NOMO-1 treated with DMSO at 0.1 percent for 48 hours (cell line): Measurements from ENCODE around the gene SRPK3.

Source experiments
- DNase-seq: peaks from one replicate; lab custom pipeline; 2025; ENCODE audit not compliant: unreplicated experiment; lab: John Stamatoyannopoulos, UW

SRPK3 gene

GRCh38 chrX:153769865-153770600 lies 10.8 kb upstream of the SRPK3 start:
- no peak for DNase-seq

- no peak for DNase-seq
Observed at GRCh38 chrX:153770601-153771414, 10.0 kb upstream of the SRPK3 start.

GRCh38 chrX:153771415-153772315 lies 9.2 kb upstream of the SRPK3 start:
- DNase-seq, result no peak

DNA sequence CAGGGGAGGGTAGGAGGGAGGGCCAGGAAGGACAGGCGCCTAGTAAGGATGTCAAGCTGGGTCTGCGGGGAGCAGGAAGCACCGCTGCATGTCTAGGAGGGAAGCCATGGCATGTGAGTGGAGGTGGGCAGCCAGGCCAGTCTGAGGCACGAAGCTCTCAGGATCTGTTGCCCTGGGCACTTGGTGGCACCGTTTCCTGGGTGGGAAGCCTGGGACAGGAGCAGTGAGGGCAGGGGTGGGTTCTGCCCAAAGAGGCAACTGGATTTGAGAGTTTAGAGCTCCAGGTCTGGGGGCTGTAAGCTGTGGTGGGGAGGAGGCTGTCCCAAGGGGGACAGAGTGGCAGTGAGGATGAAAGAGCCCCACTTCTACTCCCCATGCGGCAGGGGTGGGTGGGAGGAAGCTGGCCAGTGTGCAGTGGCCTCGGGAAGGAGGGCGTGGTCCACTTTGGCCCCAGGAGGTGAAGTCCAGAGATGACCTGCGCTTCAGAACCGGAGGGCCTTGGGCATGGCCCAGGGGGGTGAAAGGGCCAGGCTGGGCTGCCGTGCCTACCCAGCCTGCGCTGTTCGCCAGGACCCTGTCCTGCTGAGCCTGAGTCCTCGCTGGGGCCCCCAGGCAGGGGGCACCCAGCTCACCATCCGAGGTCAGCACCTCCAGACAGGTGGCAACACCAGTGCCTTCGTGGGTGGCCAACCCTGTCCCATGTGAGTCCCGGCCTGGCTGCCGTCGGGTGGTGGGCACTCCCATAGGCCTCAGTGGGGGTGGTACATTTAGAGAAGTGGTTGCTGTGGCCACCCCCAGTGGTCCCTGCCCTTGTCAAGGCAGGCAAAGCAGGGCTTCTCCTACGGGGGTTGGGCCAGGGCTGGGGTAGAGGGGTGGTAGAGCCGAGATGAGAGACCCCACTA lies 8.3 kb upstream of the SRPK3 start:
- no peak for DNase-seq

DNA sequence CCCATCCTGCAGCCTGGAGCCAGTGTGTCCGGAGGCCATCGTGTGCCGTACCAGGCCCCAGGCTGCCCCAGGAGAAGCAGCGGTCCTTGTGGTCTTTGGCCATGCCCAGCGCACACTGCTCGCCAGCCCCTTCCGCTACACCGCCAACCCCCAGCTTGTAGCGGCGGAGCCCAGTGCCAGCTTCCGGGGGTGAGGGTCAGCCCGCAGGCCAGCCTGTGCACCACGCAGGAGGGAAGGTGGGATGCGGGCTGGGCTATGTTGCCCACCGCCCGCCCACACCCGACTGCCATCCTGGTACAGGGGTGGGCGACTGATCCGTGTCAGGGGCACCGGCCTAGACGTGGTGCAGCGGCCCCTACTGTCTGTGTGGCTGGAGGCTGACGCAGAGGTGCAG lies 7.6 kb upstream of the SRPK3 start:
- DNase-seq, result no peak

DNA sequence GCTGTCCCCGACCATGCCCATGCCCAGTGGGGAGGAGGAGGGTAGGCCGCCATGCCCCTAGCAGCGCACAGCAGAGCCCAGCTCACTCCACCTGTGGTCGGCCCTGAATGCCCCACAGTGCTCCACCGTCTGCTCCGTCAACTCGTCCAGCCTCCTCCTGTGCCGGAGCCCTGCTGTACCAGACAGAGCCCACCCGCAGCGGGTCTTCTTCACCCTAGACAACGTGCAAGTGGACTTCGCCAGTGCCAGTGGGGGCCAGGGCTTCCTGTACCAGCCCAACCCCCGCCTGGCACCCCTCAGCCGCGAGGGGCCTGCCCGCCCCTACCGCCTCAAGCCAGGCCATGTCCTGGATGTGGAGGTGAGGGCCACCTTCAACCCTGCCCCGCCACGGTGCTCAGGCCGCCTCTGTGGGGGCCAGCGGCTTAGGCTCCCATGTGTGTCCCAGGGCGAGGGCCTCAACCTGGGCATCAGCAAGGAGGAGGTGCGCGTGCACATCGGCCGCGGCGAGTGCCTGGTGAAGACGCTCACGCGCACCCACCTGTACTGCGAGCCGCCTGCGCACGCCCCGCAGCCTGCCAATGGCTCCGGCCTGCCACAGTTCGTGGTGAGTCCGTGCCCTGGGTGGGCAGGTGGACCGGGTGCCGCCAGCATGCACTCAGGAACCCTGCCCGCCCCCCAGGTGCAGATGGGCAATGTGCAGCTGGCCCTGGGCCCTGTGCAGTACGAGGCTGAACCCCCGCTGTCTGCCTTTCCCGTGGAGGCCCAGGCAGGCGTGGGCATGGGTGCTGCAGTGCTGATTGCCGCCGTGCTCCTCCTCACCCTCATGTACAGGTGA lies 6.9 kb upstream of the SRPK3 start:
- DNase-seq, result no peak

- no peak for DNase-seq
Observed at GRCh38 chrX:153774576-153775292, 6.1 kb upstream of the SRPK3 start.

DNA sequence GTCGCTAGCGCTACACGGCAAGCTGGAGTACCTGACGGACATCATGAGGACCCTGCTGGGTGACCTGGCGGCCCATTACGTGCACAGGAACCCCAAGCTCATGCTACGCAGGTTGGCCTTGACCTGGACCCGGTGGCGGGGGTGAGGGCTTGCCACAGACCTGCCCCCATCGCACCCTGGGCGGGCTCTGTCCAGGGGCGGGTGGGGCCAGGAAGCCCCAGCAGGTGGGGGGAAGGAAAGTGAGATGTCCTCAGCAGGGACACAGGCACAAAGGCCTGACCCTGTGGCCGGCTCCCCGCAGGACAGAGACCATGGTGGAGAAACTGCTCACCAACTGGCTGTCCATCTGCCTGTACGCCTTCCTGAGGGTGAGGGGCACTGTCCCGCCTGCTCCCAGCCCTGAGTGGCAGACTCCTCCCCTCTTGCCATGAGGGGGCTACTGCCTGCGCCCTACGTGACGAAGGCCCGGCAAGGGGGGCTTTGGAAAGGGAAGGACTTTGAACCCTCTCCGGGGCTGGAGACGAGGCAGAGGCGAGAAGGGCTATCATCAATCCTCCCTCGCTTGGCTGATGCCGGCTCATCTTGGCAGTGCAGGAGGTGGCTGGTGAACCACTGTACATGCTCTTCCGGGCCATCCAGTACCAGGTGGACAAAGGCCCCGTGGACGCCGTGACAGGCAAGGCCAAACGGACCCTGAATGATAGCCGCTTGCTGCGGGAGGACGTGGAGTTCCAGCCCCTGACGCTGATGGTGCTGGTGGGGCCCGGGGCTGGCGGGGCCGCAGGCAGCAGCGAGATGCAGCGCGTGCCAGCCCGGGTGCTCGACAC lies 5.3 kb upstream of the SRPK3 start:
- DNase-seq, result no peak

- no peak for DNase-seq
Observed at GRCh38 chrX:153776120-153776599, 4.7 kb upstream of the SRPK3 start.

DNA sequence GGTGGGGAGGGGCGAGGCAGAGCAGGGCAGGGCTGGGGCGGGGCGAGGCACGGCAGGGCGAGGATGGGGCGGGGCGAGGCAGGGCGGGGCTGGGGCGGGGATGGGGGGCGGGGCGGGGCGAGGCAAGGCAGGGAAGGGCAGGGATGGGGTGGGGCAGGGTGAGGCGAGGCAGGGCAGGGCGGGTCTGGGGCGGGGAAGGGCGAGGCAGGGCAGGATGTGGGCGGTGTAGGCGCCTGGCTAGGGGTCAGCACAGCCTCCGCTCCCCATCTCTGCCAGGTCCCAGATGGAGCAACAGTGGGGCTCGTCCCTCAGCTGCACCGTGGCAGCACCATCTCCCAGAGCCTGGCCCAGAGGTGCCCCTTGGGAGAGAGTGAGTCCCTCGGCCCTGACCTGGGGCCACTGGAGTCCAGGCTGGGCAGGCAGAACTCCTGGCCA lies 4.2 kb upstream of the SRPK3 start:
- no peak for DNase-seq

GRCh38 chrX:153777261-153778090 lies 3.4 kb upstream of the SRPK3 start:
- DNase-seq, result no peak

- no peak for DNase-seq
Observed at GRCh38 chrX:153778181-153778580, 2.7 kb upstream of the SRPK3 start.

DNA sequence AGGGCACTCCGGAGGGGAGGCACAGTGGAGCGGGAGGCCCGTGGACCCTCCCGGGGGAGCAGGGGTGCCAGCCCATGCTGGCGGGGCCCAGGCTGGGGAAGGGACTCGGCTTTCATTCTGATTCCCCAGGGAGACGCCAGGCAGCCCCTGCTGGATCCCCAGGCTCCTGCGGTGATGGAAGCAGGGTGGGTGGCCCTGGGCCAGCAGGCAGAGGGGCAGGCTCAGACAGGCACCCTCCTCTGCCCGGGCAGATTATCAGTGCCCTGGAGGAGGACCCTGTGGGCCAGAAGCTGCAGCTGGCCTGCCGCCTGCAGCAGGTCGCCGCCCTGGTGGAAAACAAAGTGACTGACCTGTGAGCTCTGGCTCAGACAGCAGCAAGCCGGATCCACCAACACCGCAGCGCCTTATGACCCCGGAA lies 2.1 kb upstream of the SRPK3 start:
- DNase-seq, result no peak

DNA sequence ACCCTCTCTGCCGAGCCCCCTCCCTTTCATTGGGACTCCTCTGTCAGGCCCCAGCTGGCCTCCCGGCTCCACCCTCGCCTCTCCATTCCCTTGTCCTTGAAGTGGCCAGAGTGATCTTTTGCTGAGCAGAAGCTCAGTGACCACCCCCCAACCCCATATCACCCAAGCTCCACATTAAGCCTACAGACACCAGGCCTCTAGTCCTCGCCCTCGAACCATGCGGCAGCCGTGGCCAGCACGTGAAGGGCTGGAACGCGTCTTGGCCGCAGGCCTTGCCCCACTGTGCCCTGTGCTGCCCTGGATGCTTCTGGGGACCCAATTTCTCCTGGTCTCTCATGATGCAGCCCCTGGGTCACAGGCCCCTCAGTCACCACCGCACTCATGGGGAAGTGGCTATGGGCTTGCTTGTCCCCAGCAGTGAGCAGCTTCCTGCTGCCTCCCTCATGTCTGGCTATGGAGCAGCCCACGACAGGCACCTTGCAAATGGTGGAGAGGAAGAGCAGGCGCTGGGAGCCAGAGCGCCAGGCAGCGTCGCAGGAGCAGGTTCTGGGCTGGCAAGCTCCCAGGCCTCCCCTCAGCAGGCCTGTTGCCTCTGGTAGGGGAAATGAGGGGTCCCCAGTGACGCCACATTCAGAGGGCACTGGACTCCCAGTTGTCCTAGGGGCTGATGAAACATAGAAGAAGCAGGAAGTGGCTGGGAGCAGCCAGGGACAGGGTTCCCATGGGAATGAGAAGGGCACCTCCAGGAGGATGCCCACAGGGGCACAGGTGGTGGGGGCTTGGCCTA lies 757 bp upstream of the SRPK3 start:
- DNase-seq, result no peak

DNA sequence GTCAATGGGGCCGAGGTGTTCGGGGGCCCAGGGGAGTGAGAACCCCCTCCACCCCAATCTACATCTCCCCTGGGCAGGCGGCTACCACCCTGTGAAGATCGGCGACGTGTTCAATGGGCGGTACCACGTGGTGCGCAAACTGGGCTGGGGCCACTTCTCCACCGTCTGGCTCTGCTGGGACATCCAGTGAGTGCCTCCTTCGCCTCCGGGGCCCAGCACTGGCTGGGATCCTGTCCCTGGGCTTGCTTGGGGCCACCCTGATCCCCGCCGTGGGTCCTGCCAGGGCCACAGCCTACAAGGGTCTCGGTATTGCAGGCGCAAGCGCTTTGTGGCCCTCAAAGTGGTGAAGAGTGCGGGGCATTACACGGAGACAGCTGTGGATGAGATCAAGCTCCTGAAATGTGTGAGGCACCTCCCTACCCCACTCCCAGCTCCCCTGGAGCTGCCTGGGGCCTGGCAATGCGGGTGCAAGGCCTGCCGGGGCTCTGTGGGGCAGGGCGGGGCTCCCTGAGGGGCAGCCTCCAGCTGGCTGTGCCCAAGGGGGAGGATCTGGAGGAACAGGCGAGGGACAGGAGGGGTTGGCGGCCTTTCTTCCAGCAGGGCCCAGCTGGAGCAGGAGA lies 697 bp downstream of the SRPK3 start:
- no peak for DNase-seq

DNA sequence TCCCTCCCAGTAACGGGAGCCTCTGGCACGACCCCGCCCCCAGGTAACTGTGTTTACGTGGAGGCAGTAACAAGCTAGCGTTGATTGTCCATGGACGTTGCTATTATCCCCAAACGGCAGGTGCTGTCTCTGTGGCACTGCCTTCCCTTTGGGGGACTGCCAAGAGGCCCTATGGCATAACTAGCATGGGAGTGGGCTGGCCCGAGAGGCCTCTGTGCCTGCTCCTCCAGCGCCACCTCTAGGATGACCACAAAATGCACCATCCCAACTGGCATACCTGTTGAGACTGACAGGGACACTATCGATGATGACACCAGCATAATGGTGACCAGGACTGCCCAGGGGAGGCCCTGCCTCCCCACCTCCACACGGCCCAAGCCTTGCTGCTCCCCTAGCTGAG lies 1.5 kb downstream of the SRPK3 start:
- no peak for DNase-seq
